K562 (cell line): ENCODE results near the gene PSPH. TPM values are rescaled to one million over a fixed set of nuclear protein-coding genes. Genes with fewer than 3 reads are reported as not detected.

Experiments
- ATAC-seq: fragments of 200-7000 bp; cut with Tn5 transposase; 3 replicates; pipeline ENCODE4 v1.9.1; 2020; ENCODE audit warnings: moderate library complexity
- BruUV-seq: library from RNA; stranded (reverse); fragments of 400-500 nt; replicated peaks from 2 replicates; lab custom pipeline; 2021; lab: Mats Ljungman, UMichigan
- CTCF ChIA-PET: fragments of 300-600 bp; formaldehyde crosslinking; extraction: SDS; loops from one replicate; lab custom pipeline; 2021; ENCODE audit warnings: low intra/inter-chr PET ratio; lab: Yijun Ruan, JAX
- POLR2A ChIA-PET: fragments of 300-600, 350-650 bp; sonication (Branson Sonifier 250); formaldehyde crosslinking; extraction: SDS; loops from one replicate; lab custom pipeline; 2021; ENCODE audit warnings: antibody characterized with exemption, inconsistent platforms; lab: Yijun Ruan, JAX
- DNase-seq, 4 experiments: peaks; one replicate each; pipeline versions ENCODE4 v3.0.0 to v3.0.0-alpha.2; 2011 to 2018; ENCODE audit warnings: low spot score in 3 of 4, mixed read lengths in 3 of 4; ENCODE audit errors: extremely low read depth in 1 of 4
- FAIRE-seq: peaks from 2 replicates; lab custom pipeline; 2011; peaks lifted over from hg19 to GRCh38; lab: Jason Lieb, UNC
- H2AFZ ChIP-seq: 2 replicates; pipeline ENCODE4 v1.6.0; 2011; ENCODE audit warnings: low read depth, low read length, control low read depth, inconsistent platforms
- H3K27ac ChIP-seq: fragments of 200-600 bp; 3 replicates; pipeline ENCODE4 v1.8.0; 2011; ENCODE audit warnings: low read depth, mild to moderate bottlenecking, control low read depth, inconsistent platforms, low read length, moderate library complexity, mixed read lengths; ENCODE audit errors: extremely low read depth
- H3K27me3 ChIP-seq, 2 experiments: fragments of 300-600 bp in 1 of 2; 2 replicates in 1 of 2; 3 replicates in 1 of 2; pipeline versions ENCODE4 v1.6.0 to v1.8.0; 2011; ENCODE audit warnings: inconsistent platforms in 2 of 2, low read length in 2 of 2, mild to moderate bottlenecking in 1 of 2, mixed read lengths in 1 of 2, moderate library complexity in 1 of 2; ENCODE audit not compliant: control insufficient read depth in 2 of 2, insufficient read depth in 2 of 2
- H3K36me3 ChIP-seq: fragments of 300-600 bp; 3 replicates; pipeline ENCODE4 v1.8.0; 2011; ENCODE audit warnings: mild to moderate bottlenecking, low read length, inconsistent platforms; ENCODE audit not compliant: control insufficient read depth, insufficient read depth
- H3K4me1 ChIP-seq, 2 experiments: fragments of 200-600 bp in 1 of 2; replicated peaks in 1 of 2; 2 replicates in 1 of 2; 3 replicates in 1 of 2; pipeline versions ENCODE4 v1.5.1 to v1.8.0; 2011; ENCODE audit warnings: inconsistent platforms in 2 of 2, low read length in 2 of 2, mild to moderate bottlenecking in 1 of 2, mixed read lengths in 1 of 2, moderate library complexity in 1 of 2; ENCODE audit not compliant: control insufficient read depth in 2 of 2, insufficient read depth in 2 of 2
- H3K4me2 ChIP-seq: 2 replicates; pipeline ENCODE4 v1.6.1; 2011; ENCODE audit warnings: low read length, control low read depth, inconsistent platforms, mixed read lengths; ENCODE audit not compliant: insufficient read depth
- H3K4me3 ChIP-seq: fragments of 200-600 bp; sonication (generic), shearing (Covaris generic); 2 replicates; pipeline ENCODE4 v1.5.1; 2016; ENCODE audit warnings: control low read depth, inconsistent platforms
- H3K79me2 ChIP-seq: fragments of 200-600 bp; 3 replicates; pipeline ENCODE4 v1.8.0; 2011; ENCODE audit warnings: low read length, inconsistent platforms; ENCODE audit not compliant: control insufficient read depth, insufficient read depth
- H3K9ac ChIP-seq, 2 experiments: 2 replicates each; pipeline versions ENCODE4 v1.6.0 to v1.6.1; 2011; ENCODE audit warnings: low read depth in 2 of 2, low read length in 2 of 2, control low read depth in 1 of 2, inconsistent platforms in 1 of 2, mild to moderate bottlenecking in 1 of 2, mixed read lengths in 1 of 2; ENCODE audit not compliant: insufficient read depth in 1 of 2
- H3K9me1 ChIP-seq: one replicate; pipeline ENCODE4 v1.6.0; 2011; ENCODE audit warnings: inconsistent platforms, mild to moderate bottlenecking, low read length, moderate library complexity; ENCODE audit not compliant: control insufficient read depth, insufficient read depth
- H3K9me3 ChIP-seq: replicated peaks from 2 replicates; pipeline ENCODE4 v1.5.1; 2011; ENCODE audit warnings: low read depth, low read length, inconsistent platforms; ENCODE audit not compliant: control insufficient read depth, insufficient read depth
- H4K20me1 ChIP-seq: replicated peaks from 2 replicates; pipeline ENCODE4 v1.6.1; 2011; ENCODE audit warnings: low read length, inconsistent platforms, mixed read lengths; ENCODE audit not compliant: control insufficient read depth, insufficient read depth
- ARID1B ChIP-seq: fragments of 450-650 bp; IDR thresholded peaks from 2 replicates; pipeline ENCODE4 v1.6.1; 2016; ENCODE audit warnings: antibody characterized with exemption, mild to moderate bottlenecking, inconsistent platforms
- BRD4 ChIP-seq: fragments of 200-600 bp; sonication (generic); IDR thresholded peaks from 2 replicates; pipeline ENCODE4 v1.6.1; 2017; ENCODE audit warnings: inconsistent platforms
- CHD1 ChIP-seq: fragments of 200-600 bp; sonication (generic); IDR thresholded peaks from one replicate; pipeline ENCODE4 v1.6.1; 2012; ENCODE audit warnings: mild to moderate bottlenecking, moderate library complexity, low read length, inconsistent platforms
- DNMT1 ChIP-seq: fragments of 450-650 bp; IDR thresholded peaks from 2 replicates; pipeline ENCODE4 v1.6.1; 2016; ENCODE audit warnings: antibody characterized with exemption, mild to moderate bottlenecking
- OTX1 ChIP-seq: fragments of 450-650 bp; formaldehyde crosslinking; IDR thresholded peaks from 2 replicates; pipeline ENCODE4 v1.4.0; 2022; ENCODE audit warnings: mild to moderate bottlenecking
- PML ChIP-seq: IDR thresholded peaks from 2 replicates; pipeline ENCODE4 v1.6.1; 2012; ENCODE audit warnings: low read length, inconsistent platforms
- RBM39 ChIP-seq: fragments of 200-400 bp; formaldehyde crosslinking; optimal IDR thresholded peaks from 2 replicates; pipeline ENCODE3; 2018; ENCODE audit warnings: low read depth, low read length
- TSHZ1 ChIP-seq: fragments of 250-450 bp; sonication (Bioruptor Pico); IDR thresholded peaks from 2 replicates; pipeline ENCODE4 v1.4.0; 2020; ENCODE audit warnings: mild to moderate bottlenecking, moderate library complexity
- WGBS: fragments of 100-300 bp; shearing (Covaris generic); methylation state at CpG from one replicate; pipeline ENCODE4 v1.1.6; 2016; ENCODE audit warnings: low coverage, mixed read lengths; ENCODE audit not compliant: insufficient coverage; ENCODE audit errors: missing lambda C conversion rate; 5-methylcytosine and 5-hydroxymethylcytosine counted together
- in situ Hi-C: fragments of 300-500 bp; cut with MboI; formaldehyde crosslinking; loops from 4 replicates; pipeline ENCODE4 v1.15.0; 2018; ENCODE audit warnings: inconsistent platforms, mixed read lengths
- intact Hi-C: fragments of 100-400 bp; cut with micrococcal nuclease; formaldehyde crosslinking; loops from 2 replicates; pipeline ENCODE4 v1.14.2; 2022
- polyA plus RNA-seq, 8 experiments: library from polyadenylated mRNA; depleted of rRNA in 4 of 8; stranded (reverse) in 5 of 8; unstranded in 3 of 8; fragments of >200 nt; fragmentation: Nextera tagmentation in 2 of 8; fragmentation: Illumina TruSeq in 1 of 8; extraction: Ambion mirVana in 2 of 8; extraction: Trizol in 1 of 8; gene quantifications; 2 replicates each; pipeline versions ENCODE4 v1.2.1 to v1.2.3, GENCODE V29; 2011 to 2014; ENCODE audit warnings: inconsistent platforms in 1 of 8, missing spikeins in 1 of 8
- total RNA-seq, 7 experiments: library from RNA; depleted of rRNA in 6 of 7; stranded (reverse); fragments of >200 nt in 6 of 7; fragmentation: Illumina TruSeq in 2 of 7; extraction: Trizol in 2 of 7; gene quantifications; 2 replicates each; pipeline versions ENCODE4 v1.2.1 to v1.2.3, GENCODE V29; 2011 to 2021; ENCODE audit warnings: low replicate concordance in 1 of 7
- TF ChIP-seq, protein P1 (sequence below): fragments of 200-800 bp; sonication (Bioruptor generic); IDR thresholded peaks from 2 replicates; pipeline ENCODE4 v1.6.1; 2016; ENCODE audit warnings: missing genetic modification characterization, missing compliant biosample characterization
- TF ChIP-seq, protein P2 (sequence below), 2 experiments: fragments of 150-350 bp in 1 of 2; IDR thresholded peaks; 2 replicates each; pipeline ENCODE4 v1.6.1; 2012 to 2016; ENCODE audit warnings: low read depth in 2 of 2, low read length in 2 of 2, mild to moderate bottlenecking in 1 of 2, moderate library complexity in 1 of 2

The PSPH gene
- total and polyA plus RNA-seq, 9 of the 15 experiments (the other 6 are each of a cell fraction or from before 2014, with no cell fraction given), result 6.3 to 46.8 (median 20.2) TPM

- in situ Hi-C loops (no loop called here), intact Hi-C loops (loop anchor here (1.0 kb wide), 2 partner anchors 13 to 18 kb away; partner anchors contain the start of gene SUMF2)
- Histone ChIP-seq H3K27me3 (no peaks in the 10 kb centered on the region), H3K4me1 (peaks cover 21 to 32% of the 10 kb centered on the region in 2 experiments), H3K4me2 (peak overlapping the region; percentile 92), H2AFZ (peak overlapping the region; percentile 87), H3K9ac (peak overlapping the region; percentile 94), H3K79me2 (peaks cover 71% of the 10 kb centered on the region), H3K27ac (peak overlapping the region; percentile 92), H3K36me3 (peaks cover 33% of the 10 kb centered on the region), H3K4me3 (peak overlapping the region; percentile 82), H3K9me1 (no peaks in the 10 kb centered on the region), H4K20me1 (no peaks in the 10 kb centered on the region), H3K9me3 (no peaks in the 10 kb centered on the region)
- FAIRE-seq, result no peak
- POLR2A ChIA-PET, result interaction anchor here (0.7 to 3.0 kb wide), 8 partner anchors 10 to 124 kb away, joined by 3 to 40 read pairs (median 5); partner anchors contain the start of genes CHCHD2 and SUMF2
- DNase-seq, result no peak
- no peak for ATAC-seq
- TSS peak; percentile 92 for BruUV-seq
- 0% methylated on average over 9 of the region's 9 CpGs for WGBS
- CTCF ChIA-PET, result interaction anchor here (0.6 kb wide), 1 partner anchor 50 kb away, joined by 3 read pairs; no protein-coding TSS in a partner anchor
- TF ChIP-seq, protein P1, sequence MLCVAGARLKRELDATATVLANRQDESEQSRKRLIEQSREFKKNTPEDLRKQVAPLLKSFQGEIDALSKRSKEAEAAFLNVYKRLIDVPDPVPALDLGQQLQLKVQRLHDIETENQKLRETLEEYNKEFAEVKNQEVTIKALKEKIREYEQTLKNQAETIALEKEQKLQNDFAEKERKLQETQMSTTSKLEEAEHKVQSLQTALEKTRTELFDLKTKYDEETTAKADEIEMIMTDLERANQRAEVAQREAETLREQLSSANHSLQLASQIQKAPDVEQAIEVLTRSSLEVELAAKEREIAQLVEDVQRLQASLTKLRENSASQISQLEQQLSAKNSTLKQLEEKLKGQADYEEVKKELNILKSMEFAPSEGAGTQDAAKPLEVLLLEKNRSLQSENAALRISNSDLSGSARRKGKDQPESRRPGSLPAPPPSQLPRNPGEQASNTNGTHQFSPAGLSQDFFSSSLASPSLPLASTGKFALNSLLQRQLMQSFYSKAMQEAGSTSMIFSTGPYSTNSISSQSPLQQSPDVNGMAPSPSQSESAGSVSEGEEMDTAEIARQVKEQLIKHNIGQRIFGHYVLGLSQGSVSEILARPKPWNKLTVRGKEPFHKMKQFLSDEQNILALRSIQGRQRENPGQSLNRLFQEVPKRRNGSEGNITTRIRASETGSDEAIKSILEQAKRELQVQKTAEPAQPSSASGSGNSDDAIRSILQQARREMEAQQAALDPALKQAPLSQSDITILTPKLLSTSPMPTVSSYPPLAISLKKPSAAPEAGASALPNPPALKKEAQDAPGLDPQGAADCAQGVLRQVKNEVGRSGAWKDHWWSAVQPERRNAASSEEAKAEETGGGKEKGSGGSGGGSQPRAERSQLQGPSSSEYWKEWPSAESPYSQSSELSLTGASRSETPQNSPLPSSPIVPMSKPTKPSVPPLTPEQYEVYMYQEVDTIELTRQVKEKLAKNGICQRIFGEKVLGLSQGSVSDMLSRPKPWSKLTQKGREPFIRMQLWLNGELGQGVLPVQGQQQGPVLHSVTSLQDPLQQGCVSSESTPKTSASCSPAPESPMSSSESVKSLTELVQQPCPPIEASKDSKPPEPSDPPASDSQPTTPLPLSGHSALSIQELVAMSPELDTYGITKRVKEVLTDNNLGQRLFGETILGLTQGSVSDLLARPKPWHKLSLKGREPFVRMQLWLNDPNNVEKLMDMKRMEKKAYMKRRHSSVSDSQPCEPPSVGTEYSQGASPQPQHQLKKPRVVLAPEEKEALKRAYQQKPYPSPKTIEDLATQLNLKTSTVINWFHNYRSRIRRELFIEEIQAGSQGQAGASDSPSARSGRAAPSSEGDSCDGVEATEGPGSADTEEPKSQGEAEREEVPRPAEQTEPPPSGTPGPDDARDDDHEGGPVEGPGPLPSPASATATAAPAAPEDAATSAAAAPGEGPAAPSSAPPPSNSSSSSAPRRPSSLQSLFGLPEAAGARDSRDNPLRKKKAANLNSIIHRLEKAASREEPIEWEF (CRISPR knock-in tag), result 0 out of 2 replicates have a peak, but pooled peaks have one; percentile 38
- TF ChIP-seq OTX1 (CRISPR knock-in tag), result no peak
- TF ChIP-seq RBM39, result no peak
- TF ChIP-seq, protein P2, sequence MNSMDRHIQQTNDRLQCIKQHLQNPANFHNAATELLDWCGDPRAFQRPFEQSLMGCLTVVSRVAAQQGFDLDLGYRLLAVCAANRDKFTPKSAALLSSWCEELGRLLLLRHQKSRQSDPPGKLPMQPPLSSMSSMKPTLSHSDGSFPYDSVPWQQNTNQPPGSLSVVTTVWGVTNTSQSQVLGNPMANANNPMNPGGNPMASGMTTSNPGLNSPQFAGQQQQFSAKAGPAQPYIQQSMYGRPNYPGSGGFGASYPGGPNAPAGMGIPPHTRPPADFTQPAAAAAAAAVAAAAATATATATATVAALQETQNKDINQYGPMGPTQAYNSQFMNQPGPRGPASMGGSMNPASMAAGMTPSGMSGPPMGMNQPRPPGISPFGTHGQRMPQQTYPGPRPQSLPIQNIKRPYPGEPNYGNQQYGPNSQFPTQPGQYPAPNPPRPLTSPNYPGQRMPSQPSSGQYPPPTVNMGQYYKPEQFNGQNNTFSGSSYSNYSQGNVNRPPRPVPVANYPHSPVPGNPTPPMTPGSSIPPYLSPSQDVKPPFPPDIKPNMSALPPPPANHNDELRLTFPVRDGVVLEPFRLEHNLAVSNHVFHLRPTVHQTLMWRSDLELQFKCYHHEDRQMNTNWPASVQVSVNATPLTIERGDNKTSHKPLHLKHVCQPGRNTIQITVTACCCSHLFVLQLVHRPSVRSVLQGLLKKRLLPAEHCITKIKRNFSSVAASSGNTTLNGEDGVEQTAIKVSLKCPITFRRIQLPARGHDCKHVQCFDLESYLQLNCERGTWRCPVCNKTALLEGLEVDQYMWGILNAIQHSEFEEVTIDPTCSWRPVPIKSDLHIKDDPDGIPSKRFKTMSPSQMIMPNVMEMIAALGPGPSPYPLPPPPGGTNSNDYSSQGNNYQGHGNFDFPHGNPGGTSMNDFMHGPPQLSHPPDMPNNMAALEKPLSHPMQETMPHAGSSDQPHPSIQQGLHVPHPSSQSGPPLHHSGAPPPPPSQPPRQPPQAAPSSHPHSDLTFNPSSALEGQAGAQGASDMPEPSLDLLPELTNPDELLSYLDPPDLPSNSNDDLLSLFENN (IDR thresholded peaks at IDR 0.05; ENCODE audit: low read depth in 2 of 2, low read length in 2 of 2), result no peak
- no peak; the same call in 1 of the 2 replicates for TF ChIP-seq ARID1B
- no peak for TF ChIP-seq TSHZ1 (CRISPR knock-in tag)
- TF ChIP-seq BRD4, result no peak
- no peak for TF ChIP-seq DNMT1
- TF ChIP-seq CHD1, result peak; percentile 58
- 0 out of 2 replicates have a peak, but pooled peaks have one; percentile 39 for TF ChIP-seq PML
Observed at GRCh38 chr7:56051053-56051338, 248 bp downstream of the PSPH start.
